ENCODE data around the gene DEFB132. TPM values are rescaled to one million over a fixed set of nuclear protein-coding genes. Genes with fewer than 3 reads are reported as not detected.
"Not testable (repeated sequence)": the region's sequence is repeated elsewhere in the genome, so short reads cannot be mapped to it uniquely, and the experiment has no call there.

DEFB132 gene
- not detected for polyA plus RNA-seq (ENCODE audit: insufficient read length)

GRCh38 chr20:257419-257818 is at the start of gene DEFB132:
TSS of gene DEFB132 (plus strand) at chr20:257724. CDS start at chr20:257779, 55 bp downstream.
- no peak for DNase-seq

GRCh38 chr20:208942-209566 is 48.5 kb upstream of the DEFB132 start:
- DNase-seq: peak; percentile 4

- DNase-seq: no peak
Measured at GRCh38 chr20:210809-211502, 46.6 kb upstream of the DEFB132 start.

GRCh38 chr20:214383-214782 is 43.1 kb upstream of the DEFB132 start:
- DNase-seq: no peak

- no peak for DNase-seq
Measured at GRCh38 chr20:215796-216195, 41.7 kb upstream of the DEFB132 start.

GRCh38 chr20:217266-217665 is 40.3 kb upstream of the DEFB132 start:
- DNase-seq: no peak

- DNase-seq: no peak
Measured at GRCh38 chr20:219290-220115, 38.0 kb upstream of the DEFB132 start.

GRCh38 chr20:221258-221830 is 36.2 kb upstream of the DEFB132 start:
- DNase-seq: no peak

- not testable (repeated sequence) for DNase-seq
Measured at GRCh38 chr20:225879-226278, 31.6 kb upstream of the DEFB132 start.

- no peak for DNase-seq
Measured at GRCh38 chr20:226958-227357, 30.6 kb upstream of the DEFB132 start, which contains the start of gene DEFB129. TSS of gene DEFB129 (plus strand) at chr20:227258. CDS start at chr20:227289, 31 bp downstream.

- no peak for DNase-seq
Measured at GRCh38 chr20:227439-228105, 30.0 kb upstream of the DEFB132 start.

GRCh38 chr20:235891-236290 is 21.6 kb upstream of the DEFB132 start:
- no peak for DNase-seq

GRCh38 chr20:237489-237888 is 20.0 kb upstream of the DEFB132 start:
- no peak for DNase-seq

- DNase-seq: no peak
Measured at GRCh38 chr20:237929-238328, 19.6 kb upstream of the DEFB132 start.

GRCh38 chr20:242905-243304 is 14.6 kb upstream of the DEFB132 start:
- no peak for DNase-seq

GRCh38 chr20:251354-251753 is 6.2 kb upstream of the DEFB132 start:
- DNase-seq: no peak

- DNase-seq: no peak
Measured at GRCh38 chr20:252801-253200, 4.7 kb upstream of the DEFB132 start.

GRCh38 chr20:253447-253846 is 4.1 kb upstream of the DEFB132 start:
- not testable (repeated sequence) for DNase-seq

- DNase-seq: no peak
Measured at GRCh38 chr20:258269-258858, 840 bp downstream of the DEFB132 start.

GRCh38 chr20:258963-259362 is 1.4 kb downstream of the DEFB132 start:
- no peak for DNase-seq

- no peak for DNase-seq
Measured at GRCh38 chr20:259981-260380, 2.5 kb downstream of the DEFB132 start.

- DNase-seq: no peak
Measured at GRCh38 chr20:263701-264100, 6.2 kb downstream of the DEFB132 start.
